HEK293 (cell line): ENCODE data around the gene IFT27.
A peak's percentile ranks its signal among the peaks of the same experiment; 100 is the strongest.

Source experiments
- CTCF ChIA-PET: fragments of 350-600 bp; formaldehyde crosslinking; extraction: SDS; loops from one replicate; lab custom pipeline; 2021; ENCODE audit warnings: antibody characterized with exemption; lab: Yijun Ruan, JAX
- POLR2A ChIA-PET: fragments of 300-600 bp; formaldehyde crosslinking; extraction: SDS; loops from one replicate; lab custom pipeline; 2020; ENCODE audit warnings: antibody characterized with exemption, inconsistent platforms; lab: Yijun Ruan, JAX
- H3K27ac ChIP-seq: fragments of 200-500 bp; sonication (Bioruptor generic); 2 replicates; pipeline ENCODE4 v1.5.1; 2014; ENCODE audit warnings: low read depth, low read length, control low read depth, inconsistent platforms; ENCODE audit errors: extremely low read depth
- H3K36me3 ChIP-seq, 2 experiments: fragments of 200-500 bp in 1 of 2; sonication (Bioruptor generic) in 1 of 2; 1 replicate in 1 of 2; 2 replicates in 1 of 2; pipeline ENCODE4 v1.5.1; 2014 to 2017; ENCODE audit warnings: inconsistent platforms in 2 of 2, low read length in 2 of 2; ENCODE audit not compliant: control insufficient read depth in 2 of 2, insufficient read depth in 1 of 2
- H3K4me1 ChIP-seq: fragments of 200-500 bp; sonication (Bioruptor generic); 2 replicates; pipeline ENCODE4 v1.5.1; 2014; ENCODE audit warnings: mild to moderate bottlenecking, low read length, inconsistent platforms; ENCODE audit not compliant: control insufficient read depth, insufficient read depth
- H3K4me3 ChIP-seq: 2 replicates; pipeline ENCODE4 v1.5.1; 2011; ENCODE audit warnings: low read depth, mild to moderate bottlenecking, control low read depth, low read length, moderate library complexity
- H3K9me3 ChIP-seq: fragments of 200-500 bp; sonication (Bioruptor generic); 2 replicates; pipeline ENCODE4 v1.5.1; 2014; ENCODE audit warnings: low read depth, low read length, inconsistent platforms; ENCODE audit not compliant: control insufficient read depth, insufficient read depth
- AEBP2 ChIP-seq: fragments of 450-650 bp; formaldehyde crosslinking; IDR thresholded peaks from 2 replicates; pipeline ENCODE4 v1.5.1; 2016; ENCODE audit warnings: missing biosample characterization, missing genetic modification characterization, borderline replicate concordance
- FEZF1 ChIP-seq: fragments of 450-650 bp; formaldehyde crosslinking; IDR thresholded peaks from 2 replicates; pipeline ENCODE4 v1.5.1; 2016; ENCODE audit warnings: missing biosample characterization, missing genetic modification characterization
- PRDM1 ChIP-seq: fragments of 450-650 bp; formaldehyde crosslinking; IDR thresholded peaks from 2 replicates; pipeline ENCODE4; 2016; ENCODE audit warnings: missing biosample characterization, missing genetic modification characterization
- SP3 ChIP-seq: fragments of 450-650 bp; formaldehyde crosslinking; IDR thresholded peaks from 2 replicates; pipeline ENCODE4 v1.5.1; 2016; ENCODE audit warnings: missing biosample characterization, missing genetic modification characterization
- SP7 ChIP-seq: fragments of 450-650 bp; formaldehyde crosslinking; IDR thresholded peaks from 2 replicates; pipeline ENCODE4 v1.5.1; 2016; ENCODE audit warnings: missing biosample characterization, missing genetic modification characterization
- TCF7L2 ChIP-seq: IDR thresholded peaks from 2 replicates; pipeline ENCODE4 v1.6.1; 2011; ENCODE audit warnings: low read depth, mild to moderate bottlenecking, inconsistent platforms, low read length, moderate library complexity, borderline replicate concordance
- ZBTB1 ChIP-seq: fragments of 450-650 bp; formaldehyde crosslinking; IDR thresholded peaks from 2 replicates; pipeline ENCODE4 v1.5.1; 2016; ENCODE audit warnings: missing biosample characterization, missing genetic modification characterization
- ZBTB20 ChIP-seq: fragments of 450-650 bp; formaldehyde crosslinking; IDR thresholded peaks from 2 replicates; pipeline ENCODE4 v1.5.1; 2016; ENCODE audit warnings: missing biosample characterization, missing genetic modification characterization
- ZBTB44 ChIP-seq: fragments of 450-650 bp; IDR thresholded peaks from 2 replicates; pipeline ENCODE4 v1.5.1; 2018; ENCODE audit warnings: missing biosample characterization, mild to moderate bottlenecking, missing genetic modification characterization
- ZBTB7A ChIP-seq: fragments of 450-650 bp; formaldehyde crosslinking; IDR thresholded peaks from 2 replicates; pipeline ENCODE4 v1.5.1; 2016; ENCODE audit warnings: low read depth, missing biosample characterization, missing genetic modification characterization
- ZNF112 ChIP-seq: fragments of 450-650 bp; formaldehyde crosslinking; IDR thresholded peaks from 2 replicates; pipeline ENCODE4 v1.5.0; 2017; ENCODE audit warnings: missing biosample characterization, missing genetic modification characterization
- ZNF335 ChIP-seq: fragments of 450-650 bp; formaldehyde crosslinking; conservative IDR thresholded peaks from 2 replicates; pipeline ENCODE4 v1.5.1; 2016; ENCODE audit warnings: missing biosample characterization, missing genetic modification characterization
- ZNF341 ChIP-seq: fragments of 450-650 bp; formaldehyde crosslinking; IDR thresholded peaks from 2 replicates; pipeline ENCODE4; 2016; ENCODE audit warnings: low read depth, missing biosample characterization, missing genetic modification characterization
- ZNF473 ChIP-seq: fragments of 450-650 bp; formaldehyde crosslinking; IDR thresholded peaks from 2 replicates; pipeline ENCODE4 v1.5.1; 2017; ENCODE audit warnings: missing biosample characterization, missing genetic modification characterization
- ZNF571 ChIP-seq: fragments of 450-650 bp; formaldehyde crosslinking; IDR thresholded peaks from 2 replicates; pipeline ENCODE4 v1.5.0; 2017; ENCODE audit warnings: missing biosample characterization, missing genetic modification characterization
- ZNF580 ChIP-seq: fragments of 450-650 bp; formaldehyde crosslinking; IDR thresholded peaks from 2 replicates; pipeline ENCODE4 v1.5.1; 2016; ENCODE audit warnings: missing biosample characterization, missing genetic modification characterization
- ZNF596 ChIP-seq: fragments of 450-650 bp; IDR thresholded peaks from 2 replicates; pipeline ENCODE4 v1.5.0; 2018; ENCODE audit warnings: missing biosample characterization, mild to moderate bottlenecking, missing genetic modification characterization, moderate library complexity
- ZNF707 ChIP-seq: fragments of 450-650 bp; formaldehyde crosslinking; IDR thresholded peaks from 2 replicates; pipeline ENCODE4 v1.5.1; 2016; ENCODE audit warnings: missing biosample characterization, missing genetic modification characterization
- ZSCAN23 ChIP-seq: fragments of 450-650 bp; formaldehyde crosslinking; IDR thresholded peaks from 2 replicates; pipeline ENCODE4 v1.5.1; 2016; ENCODE audit warnings: missing biosample characterization, missing genetic modification characterization
- TF ChIP-seq, protein P1 (sequence below): fragments of 450-650 bp; formaldehyde crosslinking; conservative IDR thresholded peaks from 2 replicates; pipeline ENCODE4 v1.5.1; 2016; ENCODE audit warnings: low read depth, missing biosample characterization, missing genetic modification characterization
- TF ChIP-seq, protein P2 (sequence below): fragments of 450-650 bp; formaldehyde crosslinking; IDR thresholded peaks from 2 replicates; pipeline ENCODE4 v1.5.1; 2016; ENCODE audit warnings: missing biosample characterization, missing genetic modification characterization

IFT27 gene

GRCh38 chr22:36816636-36817524 lies 41.0 kb upstream of the IFT27 start, which contains the start of gene PVALB (continued):
- TF ChIP-seq TCF7L2 (no peak), ZBTB20 (tag by site-specific recombination) (peak; percentile 44; the same call in 1 of the 2 replicates), ZNF571 (tag by site-specific recombination) (no peak), ZNF112 (no peak)

DNA sequence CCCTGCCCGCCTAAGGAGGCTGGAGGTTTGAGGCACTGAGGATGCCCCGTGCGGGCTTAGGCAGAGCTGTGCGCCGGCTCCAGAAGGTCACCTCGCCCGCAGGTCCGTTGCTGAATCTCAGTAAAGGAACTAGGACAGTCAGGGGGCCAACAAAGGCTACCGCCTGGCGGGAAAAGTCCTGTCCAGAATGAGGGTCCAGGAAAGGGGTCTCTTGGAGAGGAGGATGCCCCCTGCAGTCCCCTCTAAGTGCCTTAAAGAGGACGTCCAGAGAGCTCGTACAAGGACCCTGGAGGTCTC lies 40.4 kb upstream of the IFT27 start:
- Histone ChIP-seq H3K36me3 (no peaks in the 10 kb centered on the region), H3K4me3 (peak overlapping the region; percentile 28), H3K9me3 (no peaks in the 10 kb centered on the region), H3K27ac (no peak overlapping the region), H3K4me1 (peaks cover 12% of the 10 kb centered on the region)
- ChIA-PET CTCF (interaction anchor here (0.6 kb wide), 1 partner anchor 40 kb away, joined by 3 read pairs; no protein-coding TSS in a partner anchor), POLR2A (no interaction called here)
- TF ChIP-seq, protein P1, sequence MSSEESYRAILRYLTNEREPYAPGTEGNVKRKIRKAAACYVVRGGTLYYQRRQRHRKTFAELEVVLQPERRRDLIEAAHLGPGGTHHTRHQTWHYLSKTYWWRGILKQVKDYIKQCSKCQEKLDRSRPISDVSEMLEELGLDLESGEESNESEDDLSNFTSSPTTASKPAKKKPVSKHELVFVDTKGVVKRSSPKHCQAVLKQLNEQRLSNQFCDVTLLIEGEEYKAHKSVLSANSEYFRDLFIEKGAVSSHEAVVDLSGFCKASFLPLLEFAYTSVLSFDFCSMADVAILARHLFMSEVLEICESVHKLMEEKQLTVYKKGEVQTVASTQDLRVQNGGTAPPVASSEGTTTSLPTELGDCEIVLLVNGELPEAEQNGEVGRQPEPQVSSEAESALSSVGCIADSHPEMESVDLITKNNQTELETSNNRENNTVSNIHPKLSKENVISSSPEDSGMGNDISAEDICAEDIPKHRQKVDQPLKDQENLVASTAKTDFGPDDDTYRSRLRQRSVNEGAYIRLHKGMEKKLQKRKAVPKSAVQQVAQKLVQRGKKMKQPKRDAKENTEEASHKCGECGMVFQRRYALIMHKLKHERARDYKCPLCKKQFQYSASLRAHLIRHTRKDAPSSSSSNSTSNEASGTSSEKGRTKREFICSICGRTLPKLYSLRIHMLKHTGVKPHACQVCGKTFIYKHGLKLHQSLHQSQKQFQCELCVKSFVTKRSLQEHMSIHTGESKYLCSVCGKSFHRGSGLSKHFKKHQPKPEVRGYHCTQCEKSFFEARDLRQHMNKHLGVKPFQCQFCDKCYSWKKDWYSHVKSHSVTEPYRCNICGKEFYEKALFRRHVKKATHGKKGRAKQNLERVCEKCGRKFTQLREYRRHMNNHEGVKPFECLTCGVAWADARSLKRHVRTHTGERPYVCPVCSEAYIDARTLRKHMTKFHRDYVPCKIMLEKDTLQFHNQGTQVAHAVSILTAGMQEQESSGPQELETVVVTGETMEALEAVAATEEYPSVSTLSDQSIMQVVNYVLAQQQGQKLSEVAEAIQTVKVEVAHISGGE = no peak
- 0 out of 2 replicates have a peak, but pooled peaks have one; percentile 48 for TF ChIP-seq ZNF335 (tag by site-specific recombination)

GRCh38 chr22:36815558-36816338 lies 39.8 kb upstream of the IFT27 start:
- CTCF ChIA-PET = interaction anchor here (0.6 to 1.5 kb wide), 2 partner anchors 41 kb away, joined by 3 to 9 read pairs; no protein-coding TSS in a partner anchor
- Histone ChIP-seq H3K9me3 (no peaks in the 10 kb centered on the region), H3K27ac (no peak overlapping the region), H3K36me3 (no peaks in the 10 kb centered on the region), H3K4me3 (no peak overlapping the region), H3K4me1 (peaks cover 12% of the 10 kb centered on the region)
- POLR2A ChIA-PET = no interaction called here
- TF ChIP-seq ZNF580 (tag by site-specific recombination) (no peak), SP7 (tag by site-specific recombination) (no peak), ZNF473 (no peak), ZNF707 (no peak), ZBTB7A (no peak), FEZF1 (tag by site-specific recombination) (no peak), ZNF571 (tag by site-specific recombination) (no peak), ZSCAN23 (tag by site-specific recombination) (no peak), ZBTB1 (tag by site-specific recombination) (no peak), ZNF596 (tag by site-specific recombination) (no peak), ZBTB20 (tag by site-specific recombination) (no peak), ZBTB44 (tag by site-specific recombination) (no peak), ZNF341 (tag by site-specific recombination) (peak; percentile 70), AEBP2 (no peak), SP3 (no peak), PRDM1 (tag by site-specific recombination) (no peak)
- TF ChIP-seq, protein P2, sequence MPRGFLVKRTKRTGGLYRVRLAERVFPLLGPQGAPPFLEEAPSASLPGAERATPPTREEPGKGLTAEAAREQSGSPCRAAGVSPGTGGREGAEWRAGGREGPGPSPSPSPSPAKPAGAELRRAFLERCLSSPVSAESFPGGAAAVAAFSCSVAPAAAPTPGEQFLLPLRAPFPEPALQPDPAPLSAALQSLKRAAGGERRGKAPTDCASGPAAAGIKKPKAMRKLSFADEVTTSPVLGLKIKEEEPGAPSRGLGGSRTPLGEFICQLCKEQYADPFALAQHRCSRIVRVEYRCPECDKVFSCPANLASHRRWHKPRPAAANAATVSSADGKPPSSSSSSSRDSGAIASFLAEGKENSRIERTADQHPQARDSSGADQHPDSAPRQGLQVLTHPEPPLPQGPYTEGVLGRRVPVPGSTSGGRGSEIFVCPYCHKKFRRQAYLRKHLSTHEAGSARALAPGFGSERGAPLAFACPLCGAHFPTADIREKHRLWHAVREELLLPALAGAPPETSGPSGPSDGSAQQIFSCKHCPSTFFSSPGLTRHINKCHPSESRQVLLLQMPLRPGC (tag by site-specific recombination) = no peak
